ENCODE measurements around the gene PARD3B. TPM values are rescaled to one million over a fixed set of nuclear protein-coding genes. Genes with fewer than 3 reads are reported as not detected.

The PARD3B gene
- total and polyA plus RNA-seq, 2 donors from 2014 or later, result 5.3 to 29.6 TPM

GRCh38 chr2:205564346-205565141 lies 1019.3 kb downstream of the PARD3B start:
- H3K4me1 ChIP-seq (ENCODE audit: control insufficient read depth in 2 of 3, insufficient read depth in 2 of 3, low read depth in 1 of 3, low read length in 3 of 3), result no peaks in the 10 kb centered on the region
- H3K27ac ChIP-seq (ENCODE audit: low read depth in 2 of 2, low read length in 2 of 2), result no peak overlapping the region
- no peak for TF ChIP-seq CTCF (IDR thresholded peaks at IDR 0.05; ENCODE audit: borderline replicate concordance, extremely low read depth, insufficient read depth)
- no peak overlapping the region for H3K9ac ChIP-seq (ENCODE audit: low read length in 3 of 3)
- intact Hi-C loops (cut with DNase I), result no loop called here
- no peaks in the 10 kb centered on the region for H3K27me3 ChIP-seq (ENCODE audit: control insufficient read depth, insufficient read depth, low read length)
- DNase-seq (no peak), FAIRE-seq (no peak)
- no peaks in the 10 kb centered on the region for H3K36me3 ChIP-seq (ENCODE audit: control insufficient read depth in 2 of 3, insufficient read depth in 3 of 3, low read length in 3 of 3)
- H3K9me3 ChIP-seq (ENCODE audit: control insufficient read depth in 2 of 3, insufficient read depth in 1 of 3, low read length in 3 of 3), result no peaks in the 10 kb centered on the region
- H3K4me3 ChIP-seq (ENCODE audit: low read length in 3 of 3), result no peak overlapping the region

GRCh38 chr2:205565142-205565522 lies 1019.9 kb downstream of the PARD3B start:
- Histone ChIP-seq H3K36me3 (ENCODE audit: control insufficient read depth in 2 of 3, insufficient read depth in 3 of 3, low read length in 3 of 3) (no peaks in the 10 kb centered on the region), H3K27me3 (ENCODE audit: control insufficient read depth, insufficient read depth, low read length) (no peaks in the 10 kb centered on the region), H3K9me3 (ENCODE audit: control insufficient read depth in 2 of 3, insufficient read depth in 1 of 3, low read length in 3 of 3) (no peaks in the 10 kb centered on the region), H3K9ac (ENCODE audit: low read length in 3 of 3) (no peak overlapping the region), H3K27ac (ENCODE audit: low read depth in 2 of 2, low read length in 2 of 2) (no peak overlapping the region), H3K4me1 (ENCODE audit: control insufficient read depth in 2 of 3, insufficient read depth in 2 of 3, low read depth in 1 of 3, low read length in 3 of 3) (no peaks in the 10 kb centered on the region), H3K4me3 (ENCODE audit: low read length in 3 of 3) (no peak overlapping the region)
- TF ChIP-seq CTCF (IDR thresholded peaks at IDR 0.05; ENCODE audit: borderline replicate concordance, extremely low read depth, insufficient read depth), result no peak
- intact Hi-C loops (cut with DNase I), result no loop called here
- no peak for FAIRE-seq
- no peak for DNase-seq

- Histone ChIP-seq H3K9me3 (ENCODE audit: control insufficient read depth in 2 of 3, insufficient read depth in 1 of 3, low read length in 3 of 3) (no peaks in the 10 kb centered on the region), H3K4me1 (ENCODE audit: control insufficient read depth in 2 of 3, insufficient read depth in 2 of 3, low read depth in 1 of 3, low read length in 3 of 3) (no peaks in the 10 kb centered on the region), H3K9ac (ENCODE audit: low read length in 3 of 3) (no peak overlapping the region), H3K36me3 (ENCODE audit: control insufficient read depth in 2 of 3, insufficient read depth in 3 of 3, low read length in 3 of 3) (no peaks in the 10 kb centered on the region), H3K27me3 (ENCODE audit: control insufficient read depth, insufficient read depth, low read length) (no peaks in the 10 kb centered on the region), H3K27ac (ENCODE audit: low read depth in 2 of 2, low read length in 2 of 2) (no peak overlapping the region), H3K4me3 (ENCODE audit: low read length in 3 of 3) (no peak overlapping the region)
- DNase-seq (no peak), FAIRE-seq (no peak)
- TF ChIP-seq CTCF (IDR thresholded peaks at IDR 0.05; ENCODE audit: borderline replicate concordance, extremely low read depth, insufficient read depth), result no peak
- intact Hi-C loops (cut with DNase I), result no loop called here
Measured at GRCh38 chr2:205566606-205567168, 1021.4 kb downstream of the PARD3B start.
